Loucy (cell line): ENCODE data around the gene CTNND2.

Experiments used
- H2AFZ ChIP-seq: fragments of 200-600 bp; sonication (generic); 2 replicates; pipeline ENCODE4 v1.6.0; 2016; ENCODE audit warnings: antibody characterized with exemption, mild to moderate bottlenecking, low read length, moderate library complexity
- H3F3A ChIP-seq: fragments of 200-600 bp; 2 replicates; pipeline ENCODE4 v1.6.0; 2016; ENCODE audit warnings: antibody characterized with exemption, low read depth, mild to moderate bottlenecking
- H3K27me3 ChIP-seq: fragments of 200-600 bp; sonication (generic); 2 replicates; pipeline ENCODE4 v1.6.1; 2014; ENCODE audit warnings: low read length, mild to moderate bottlenecking; ENCODE audit not compliant: insufficient read depth, poor library complexity, severe bottlenecking
- H3K36me3 ChIP-seq: fragments of 200-600 bp; sonication (generic); 2 replicates; pipeline ENCODE4 v1.6.1; 2016; ENCODE audit warnings: low read length; ENCODE audit not compliant: insufficient read depth
- H3K4me1 ChIP-seq: fragments of 200-600 bp; sonication (generic); 2 replicates; pipeline ENCODE4 v1.5.1; 2014; ENCODE audit warnings: low read length, mild to moderate bottlenecking; ENCODE audit not compliant: insufficient read depth, poor library complexity, severe bottlenecking
- H3K4me2 ChIP-seq: fragments of 200-600 bp; sonication (generic); 2 replicates; pipeline ENCODE4 v1.6.0; 2014; ENCODE audit warnings: antibody characterized with exemption, low read length, low read depth, mild to moderate bottlenecking; ENCODE audit not compliant: poor library complexity, severe bottlenecking
- H3K4me3 ChIP-seq: fragments of 200-600 bp; sonication (generic); 2 replicates; pipeline ENCODE4 v1.5.1; 2014; ENCODE audit warnings: low read length, mild to moderate bottlenecking, mixed read lengths; ENCODE audit not compliant: poor library complexity, severe bottlenecking
- H3K79me2 ChIP-seq: fragments of 200-600 bp; sonication (generic); 2 replicates; pipeline ENCODE4 v1.6.1; 2014; ENCODE audit warnings: low read length; ENCODE audit not compliant: insufficient read depth
- H3K9ac ChIP-seq: fragments of 200-600 bp; sonication (generic); 2 replicates; pipeline ENCODE4 v1.6.0; 2014; ENCODE audit warnings: mild to moderate bottlenecking, low read depth, low read length, moderate library complexity; ENCODE audit not compliant: poor library complexity, severe bottlenecking
- H3K9me2 ChIP-seq: fragments of 200-600 bp; sonication (generic); replicated peaks from 2 replicates; pipeline ENCODE4 v1.6.1; 2016; ENCODE audit warnings: low read depth, low read length, mixed read lengths
- H3K9me3 ChIP-seq: fragments of 200-600 bp; sonication (generic); 2 replicates; pipeline ENCODE4 v1.6.1; 2014; ENCODE audit warnings: mild to moderate bottlenecking, antibody characterized with exemption, low read length, low read depth; ENCODE audit not compliant: insufficient read depth
- H4K20me1 ChIP-seq: fragments of 200-600 bp; sonication (generic); 2 replicates; pipeline ENCODE4 v1.6.0; 2014; ENCODE audit warnings: antibody characterized with exemption, low read length, mild to moderate bottlenecking; ENCODE audit not compliant: insufficient read depth, poor library complexity, severe bottlenecking
- EZH2phosphoT487 ChIP-seq: fragments of 200-600 bp; IDR thresholded peaks from 2 replicates; pipeline ENCODE4 v1.6.1; 2018; ENCODE audit warnings: antibody characterized with exemption, mild to moderate bottlenecking, moderate library complexity, borderline replicate concordance
- TF ChIP-seq, protein P1 (sequence below): fragments of 200-600 bp; sonication (generic); conservative IDR thresholded peaks from 2 replicates; pipeline ENCODE4 v1.5.1; 2014; ENCODE audit warnings: mild to moderate bottlenecking, antibody characterized with exemption, low read length

Gene CTNND2

DNA sequence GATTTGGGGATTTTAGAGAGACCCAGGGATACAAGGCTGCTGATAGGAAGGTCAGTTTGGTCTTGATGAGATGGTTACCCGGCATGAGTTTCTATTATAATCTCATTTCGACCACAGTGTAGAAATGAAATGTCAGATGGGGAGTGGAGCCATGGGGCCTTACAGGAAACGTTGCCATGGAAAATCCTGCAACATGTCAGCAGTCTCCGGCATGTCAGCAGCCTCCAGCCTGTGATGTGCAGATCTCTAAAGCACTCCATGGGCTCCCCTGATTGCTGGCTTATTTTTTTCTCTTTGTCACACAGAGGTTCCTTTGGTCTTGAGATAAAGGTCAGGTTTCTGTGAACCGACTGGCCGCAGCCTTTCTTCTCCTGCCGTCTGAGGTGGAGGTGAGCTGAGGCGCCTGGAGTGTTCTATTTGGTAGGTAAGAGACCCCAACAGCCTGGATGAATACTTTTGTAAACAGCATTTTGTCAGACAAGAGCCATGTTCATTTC lies 934.5 kb downstream of the CTNND2 start:
- Histone ChIP-seq H3K9me2 (no peaks in the 10 kb centered on the region), H3K27me3 (peaks cover 3% of the 10 kb centered on the region), H3K36me3 (no peaks in the 10 kb centered on the region), H2AFZ (no peak overlapping the region), H3K9ac (no peak overlapping the region), H3K9me3 (no peaks in the 10 kb centered on the region), H3K79me2 (no peaks in the 10 kb centered on the region), H3K4me1 (no peaks in the 10 kb centered on the region), H4K20me1 (no peaks in the 10 kb centered on the region), H3K4me2 (no peak overlapping the region), H3F3A (no peaks in the 10 kb centered on the region), H3K4me3 (no peak overlapping the region)
- TF ChIP-seq EZH2phosphoT487, result no peak
- TF ChIP-seq, protein P1, sequence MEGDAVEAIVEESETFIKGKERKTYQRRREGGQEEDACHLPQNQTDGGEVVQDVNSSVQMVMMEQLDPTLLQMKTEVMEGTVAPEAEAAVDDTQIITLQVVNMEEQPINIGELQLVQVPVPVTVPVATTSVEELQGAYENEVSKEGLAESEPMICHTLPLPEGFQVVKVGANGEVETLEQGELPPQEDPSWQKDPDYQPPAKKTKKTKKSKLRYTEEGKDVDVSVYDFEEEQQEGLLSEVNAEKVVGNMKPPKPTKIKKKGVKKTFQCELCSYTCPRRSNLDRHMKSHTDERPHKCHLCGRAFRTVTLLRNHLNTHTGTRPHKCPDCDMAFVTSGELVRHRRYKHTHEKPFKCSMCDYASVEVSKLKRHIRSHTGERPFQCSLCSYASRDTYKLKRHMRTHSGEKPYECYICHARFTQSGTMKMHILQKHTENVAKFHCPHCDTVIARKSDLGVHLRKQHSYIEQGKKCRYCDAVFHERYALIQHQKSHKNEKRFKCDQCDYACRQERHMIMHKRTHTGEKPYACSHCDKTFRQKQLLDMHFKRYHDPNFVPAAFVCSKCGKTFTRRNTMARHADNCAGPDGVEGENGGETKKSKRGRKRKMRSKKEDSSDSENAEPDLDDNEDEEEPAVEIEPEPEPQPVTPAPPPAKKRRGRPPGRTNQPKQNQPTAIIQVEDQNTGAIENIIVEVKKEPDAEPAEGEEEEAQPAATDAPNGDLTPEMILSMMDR, result no peak

DNA sequence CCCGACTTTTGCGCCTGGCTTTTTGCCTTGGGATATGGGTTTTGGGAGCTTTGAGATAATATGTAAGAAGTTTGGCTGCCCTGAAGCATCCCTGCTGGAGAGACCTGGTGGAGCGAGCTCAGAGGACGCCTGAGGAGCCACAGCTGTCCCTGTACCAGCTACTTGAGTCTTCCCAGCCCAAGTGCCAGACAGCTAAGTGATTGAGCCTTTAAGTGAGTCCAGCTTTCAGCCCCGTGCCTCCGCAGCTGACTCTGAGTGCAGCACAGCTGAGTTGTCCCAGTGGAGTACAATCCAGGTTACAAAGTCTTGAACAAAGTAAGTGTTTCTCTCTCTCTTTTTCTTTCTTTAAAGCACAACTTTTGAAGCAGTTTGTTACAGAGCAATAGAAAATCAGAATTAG lies 939.4 kb downstream of the CTNND2 start:
- Histone ChIP-seq H3K9me2 (no peaks in the 10 kb centered on the region), H3K4me2 (no peak overlapping the region), H3K79me2 (no peaks in the 10 kb centered on the region), H4K20me1 (no peaks in the 10 kb centered on the region), H2AFZ (no peak overlapping the region), H3F3A (no peaks in the 10 kb centered on the region), H3K9me3 (no peaks in the 10 kb centered on the region), H3K27me3 (no peaks in the 10 kb centered on the region), H3K4me3 (no peak overlapping the region), H3K9ac (no peak overlapping the region), H3K4me1 (no peaks in the 10 kb centered on the region), H3K36me3 (no peaks in the 10 kb centered on the region)
- TF ChIP-seq EZH2phosphoT487, result no peak
- TF ChIP-seq, protein P1, result no peak

DNA sequence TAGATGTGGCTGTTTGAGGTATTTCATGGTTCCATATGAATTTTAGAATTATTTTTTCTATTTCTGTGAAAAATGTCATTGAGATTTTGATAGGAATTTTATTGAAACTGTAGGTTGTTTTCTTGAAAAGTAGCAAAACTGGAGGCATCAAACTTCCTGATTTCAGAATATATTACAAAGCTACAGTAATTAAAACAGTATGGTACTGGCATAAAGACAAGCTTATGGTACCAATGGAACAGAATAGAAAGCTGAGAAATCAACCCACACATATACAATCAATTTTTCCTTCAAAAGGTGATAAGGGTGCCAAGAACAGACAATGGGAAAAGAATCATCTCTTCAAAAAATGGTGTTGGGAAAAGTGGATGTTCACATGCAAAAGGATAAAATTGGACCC lies 945.5 kb downstream of the CTNND2 start:
- H3K27me3 ChIP-seq, result no peaks in the 10 kb centered on the region
- H3K4me3 ChIP-seq, result no peak overlapping the region
- no peaks in the 10 kb centered on the region for H3F3A ChIP-seq
- H2AFZ ChIP-seq, result no peak overlapping the region
- H3K4me2 ChIP-seq, result no peak overlapping the region
- H3K79me2 ChIP-seq, result no peaks in the 10 kb centered on the region
- H3K9ac ChIP-seq, result no peak overlapping the region
- H4K20me1 ChIP-seq, result no peaks in the 10 kb centered on the region
- TF ChIP-seq EZH2phosphoT487, result no peak
- TF ChIP-seq, protein P1, result no peak
- no peaks in the 10 kb centered on the region for H3K9me2 ChIP-seq
- H3K9me3 ChIP-seq, result peaks cover 6% of the 10 kb centered on the region; the same call in 1 of the 2 replicates
- H3K4me1 ChIP-seq, result no peaks in the 10 kb centered on the region
- no peaks in the 10 kb centered on the region for H3K36me3 ChIP-seq
